HG03457 (cell line): ENCODE data around the gene CRYGB.
"Not testable (repeated sequence)": the region's sequence is repeated elsewhere in the genome, so short reads cannot be mapped to it uniquely, and the experiment has no call there.

ENCODE experiments used
- ATAC-seq: cut with Tn5 transposase; IDR thresholded peaks from one replicate; pipeline ENCODE4 v1.9.1; 2021; ENCODE audit warnings: moderate number of reproducible peaks; ENCODE audit not compliant: unreplicated experiment

CRYGB gene

GRCh38 chr2:208150956-208151355 is 5.0 kb upstream of the CRYGB start:
- ATAC-seq: no peak

- no peak for ATAC-seq
These were observed 4.1 kb upstream of the CRYGB start for GRCh38 chr2:208150094-208150493.

GRCh38 chr2:208148803-208149202 is 2.8 kb upstream of the CRYGB start:
- ATAC-seq: no peak

GRCh38 chr2:208147759-208148158 is 1.8 kb upstream of the CRYGB start:
- ATAC-seq: no peak

DNA sequence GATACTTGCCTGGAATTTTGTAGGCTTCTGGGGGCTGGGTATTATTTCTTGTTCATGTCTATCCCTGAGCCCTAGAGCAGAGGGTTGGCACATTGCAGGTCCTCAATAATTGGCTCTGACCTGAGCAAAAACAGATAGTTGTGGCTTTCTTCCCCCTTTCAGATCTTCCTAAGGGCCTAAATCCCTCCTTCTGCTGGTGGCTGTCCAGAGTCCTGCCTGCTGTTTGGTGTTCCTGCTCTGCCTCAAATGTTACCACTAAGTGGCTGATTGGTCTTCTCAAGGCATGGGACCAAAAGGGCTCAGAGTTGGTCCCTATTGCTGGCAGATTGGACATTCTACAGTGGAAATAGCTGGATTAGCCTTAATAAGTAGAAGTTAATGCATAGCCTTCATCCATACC is 1.1 kb upstream of the CRYGB start:
- no peak for ATAC-seq

- no peak for ATAC-seq
These were observed 2.8 kb downstream of the CRYGB start for GRCh38 chr2:208142925-208143799.

- ATAC-seq: no peak
These were observed 3.6 kb downstream of the CRYGB start for GRCh38 chr2:208142240-208142924.

GRCh38 chr2:208139447-208139846 is 6.5 kb downstream of the CRYGB start:
- ATAC-seq: no peak

DNA sequence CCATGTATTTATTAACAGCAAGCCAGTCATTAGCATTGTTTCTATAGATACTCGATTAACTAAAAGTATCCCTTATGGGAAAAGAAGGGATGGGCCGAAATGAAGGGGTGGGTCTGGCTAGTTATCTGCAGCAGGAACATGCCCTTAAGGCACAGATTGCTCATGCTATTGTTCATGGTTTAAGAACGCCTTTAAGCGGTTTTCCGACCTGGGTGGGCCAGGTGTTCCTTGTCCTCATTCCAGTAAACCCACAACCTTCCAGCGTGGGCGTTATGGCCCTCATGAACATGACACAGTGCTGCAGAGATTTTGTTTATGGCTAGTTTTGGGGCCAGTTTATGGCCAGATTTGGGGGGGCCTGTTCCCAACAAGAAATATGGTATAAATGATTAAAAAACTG is 7.6 kb downstream of the CRYGB start:
- not testable (repeated sequence) for ATAC-seq

- no peak for ATAC-seq
These were observed 9.3 kb downstream of the CRYGB start for GRCh38 chr2:208136716-208137094.

- no peak for ATAC-seq
These were observed 9.9 kb downstream of the CRYGB start for GRCh38 chr2:208135794-208136715.

- no peak for ATAC-seq
These were observed 10.9 kb downstream of the CRYGB start for GRCh38 chr2:208134928-208135586.

GRCh38 chr2:208130712-208131110 is 15.2 kb downstream of the CRYGB start:
- ATAC-seq: no peak

- ATAC-seq: no peak
These were observed 15.9 kb downstream of the CRYGB start, which contains the start of gene CRYGC for GRCh38 chr2:208129744-208130711. Gene CRYGC, minus strand, starts transcription at chr2:208129828. Its CDS starts 36 bp downstream, at chr2:208129792.

GRCh38 chr2:208128136-208128535 is 17.8 kb downstream of the CRYGB start:
- no peak for ATAC-seq

DNA sequence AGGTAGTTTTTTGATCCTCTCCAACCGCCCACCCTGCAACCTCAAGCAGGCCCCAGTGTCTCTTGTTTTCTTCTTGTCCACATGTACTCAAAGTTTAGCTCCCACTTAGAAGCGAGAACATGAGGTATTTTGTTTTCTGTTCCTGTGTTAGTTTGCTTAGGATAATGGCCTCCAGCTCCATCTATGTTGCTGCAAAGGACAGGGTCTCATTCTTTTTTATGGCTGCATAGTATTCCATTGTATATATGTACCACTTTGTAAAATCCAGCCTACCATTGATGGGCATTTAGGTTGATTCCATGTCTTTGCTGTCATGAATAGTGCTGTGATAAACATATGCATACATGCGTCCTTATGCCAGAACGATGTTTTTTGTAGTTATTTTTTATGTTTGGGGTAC is 18.9 kb downstream of the CRYGB start:
- ATAC-seq: no peak

- ATAC-seq: no peak
These were observed 20.7 kb downstream of the CRYGB start for GRCh38 chr2:208125251-208125650.

- not testable (repeated sequence) for ATAC-seq
These were observed 21.8 kb downstream of the CRYGB start, which contains the start of gene CRYGD for GRCh38 chr2:208124013-208124715. Gene CRYGD, minus strand, starts transcription at chr2:208124524. Its CDS starts 51 bp downstream, at chr2:208124473.

GRCh38 chr2:208122248-208122647 is 23.7 kb downstream of the CRYGB start:
- no peak for ATAC-seq
